SU-DHL-6 (cell line): ENCODE measurements around the gene TNFAIP8L2.

Source experiments
- EZH2phosphoT487 ChIP-seq: fragments of 200-600 bp; sonication (generic), shearing (Covaris generic); conservative IDR thresholded peaks from 2 replicates; pipeline ENCODE4 v1.6.1; 2018; ENCODE audit warnings: mild to moderate bottlenecking, antibody characterized with exemption, low read length, moderate library complexity, mixed read lengths
- TF ChIP-seq, protein P1 (sequence below): fragments of 200-600 bp; sonication (generic); IDR thresholded peaks from one replicate; pipeline ENCODE4 v1.5.1; 2017; ENCODE audit warnings: antibody characterized with exemption, mild to moderate bottlenecking, low read length, moderate library complexity; ENCODE audit not compliant: insufficient read depth, poor library complexity, severe bottlenecking

DNA sequence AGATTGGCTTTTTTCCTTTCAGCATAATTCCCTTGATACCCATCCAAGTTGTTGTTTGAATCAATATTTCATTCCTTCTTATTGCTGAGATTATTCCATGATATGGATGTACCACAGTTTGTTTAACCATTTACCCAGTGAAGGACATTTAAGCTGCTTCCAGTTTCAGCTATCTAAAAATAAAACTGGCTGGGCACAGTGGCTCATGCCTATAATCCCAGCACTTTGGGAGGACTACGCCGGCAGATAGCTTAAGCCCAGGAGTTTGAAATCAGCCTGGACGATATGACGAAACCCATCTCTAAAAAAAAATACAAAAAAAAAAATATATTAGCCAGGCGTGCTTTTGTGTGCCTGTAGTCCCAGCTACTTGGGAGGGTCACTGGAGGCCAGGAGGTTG, 42.6 kb upstream of the TNFAIP8L2 start:
- TF ChIP-seq, protein P1, sequence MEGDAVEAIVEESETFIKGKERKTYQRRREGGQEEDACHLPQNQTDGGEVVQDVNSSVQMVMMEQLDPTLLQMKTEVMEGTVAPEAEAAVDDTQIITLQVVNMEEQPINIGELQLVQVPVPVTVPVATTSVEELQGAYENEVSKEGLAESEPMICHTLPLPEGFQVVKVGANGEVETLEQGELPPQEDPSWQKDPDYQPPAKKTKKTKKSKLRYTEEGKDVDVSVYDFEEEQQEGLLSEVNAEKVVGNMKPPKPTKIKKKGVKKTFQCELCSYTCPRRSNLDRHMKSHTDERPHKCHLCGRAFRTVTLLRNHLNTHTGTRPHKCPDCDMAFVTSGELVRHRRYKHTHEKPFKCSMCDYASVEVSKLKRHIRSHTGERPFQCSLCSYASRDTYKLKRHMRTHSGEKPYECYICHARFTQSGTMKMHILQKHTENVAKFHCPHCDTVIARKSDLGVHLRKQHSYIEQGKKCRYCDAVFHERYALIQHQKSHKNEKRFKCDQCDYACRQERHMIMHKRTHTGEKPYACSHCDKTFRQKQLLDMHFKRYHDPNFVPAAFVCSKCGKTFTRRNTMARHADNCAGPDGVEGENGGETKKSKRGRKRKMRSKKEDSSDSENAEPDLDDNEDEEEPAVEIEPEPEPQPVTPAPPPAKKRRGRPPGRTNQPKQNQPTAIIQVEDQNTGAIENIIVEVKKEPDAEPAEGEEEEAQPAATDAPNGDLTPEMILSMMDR, result no peak
- TF ChIP-seq EZH2phosphoT487, result no peak
